Heart right ventricle (tissue), 16 donors: ENCODE results near the gene LBHD2. TPM values are rescaled to one million over a fixed set of nuclear protein-coding genes. Genes with fewer than 3 reads are reported as not detected.

Source experiments
- ATAC-seq, 8 donors: fragments of 200-7000 bp; cut with Tn5 transposase; one replicate each; pipeline ENCODE4 v1.9.1; 2020; ENCODE audit warnings: mild to moderate bottlenecking in 8 of 8, moderate library complexity in 8 of 8, moderate number of reproducible peaks in 1 of 8
- DNase-seq, 2 donors: peaks; one replicate each; pipeline ENCODE4 v3.0.0-alpha.2; 2020
- H3K27ac ChIP-seq, 10 donors: fragments of 200-600 bp; sonication (generic) in 2 of 10; one replicate each; pipeline versions ENCODE4 v1.5.0 to v1.8.0; 2020 to 2022; ENCODE audit warnings: mild to moderate bottlenecking in 3 of 10
- H3K27me3 ChIP-seq, 7 donors: fragments of 200-600 bp; one replicate each; pipeline ENCODE4 v1.8.0; 2021 to 2022; ENCODE audit warnings: mild to moderate bottlenecking in 2 of 7
- H3K36me3 ChIP-seq, 9 donors: fragments of 200-600 bp; sonication (generic) in 1 of 9; one replicate each; pipeline versions ENCODE4 v1.5.0 to v1.8.0; 2020 to 2022; ENCODE audit warnings: mild to moderate bottlenecking in 2 of 9
- H3K4me1 ChIP-seq, 9 donors: fragments of 200-600 bp; sonication (generic) in 1 of 9; one replicate each; pipeline versions ENCODE4 v1.5.0 to v1.8.0; 2020 to 2022; ENCODE audit warnings: mild to moderate bottlenecking in 4 of 9
- H3K4me3 ChIP-seq, 10 donors: fragments of 200-600 bp; sonication (generic) in 2 of 10; one replicate each; pipeline versions ENCODE4 v1.5.0 to v1.8.0; 2020 to 2022; ENCODE audit warnings: mild to moderate bottlenecking in 7 of 10, moderate library complexity in 2 of 10
- H3K9me3 ChIP-seq, 11 donors: fragments of 200-600 bp in 10 of 11; sonication (generic) in 2 of 11; one replicate each; pipeline versions ENCODE4 v1.5.0 to v1.8.0; 2013 to 2022; ENCODE audit warnings: mild to moderate bottlenecking in 2 of 11, control low read depth in 1 of 11, moderate library complexity in 1 of 11
- WGBS, 2 donors: extraction: QIAGEN DNeasy Blood & Tissue Kit; methylation state at CpG; one replicate each; pipeline ENCODE4 v1.1.7; 2013; ENCODE audit warnings: inconsistent platforms in 1 of 2; 5-methylcytosine and 5-hydroxymethylcytosine counted together
- intact Hi-C, 10 donors: fragments of 100-400 bp; cut with DNase I; formaldehyde crosslinking; loops; one replicate each; pipeline versions ENCODE4 v1.11.1 to v1.14.2; 2022
- long read RNA-seq, 3 donors: library from polyadenylated mRNA; unstranded; transcript quantifications; one replicate each; pipeline ENCODE4 v2.0.0, GENCODE V29; 2020 to 2021
- polyA plus RNA-seq, 2 donors: library from polyadenylated mRNA; stranded (reverse); fragments of 200-250 nt; gene quantifications; one replicate each; pipeline ENCODE4 v1.2.3, GENCODE V29; 2013
- total RNA-seq, 10 donors: library from RNA; stranded (reverse); fragmentation: NEBNext Ultra II Directional in 3 of 10; extraction: Animal tissue kit (Norgen Biotek cat#: 25700) in 3 of 10; gene quantifications; one replicate each; pipeline versions ENCODE4 v1.2.1 to v1.2.4, GENCODE V29; 2021 to 2023
- TF ChIP-seq, protein P1 (sequence below), 9 donors: fragments of 200-600 bp; sonication (generic) in 2 of 9; IDR thresholded peaks; one replicate each; pipeline versions ENCODE4 v1.5.0 to v1.8.0; 2021 to 2022; ENCODE audit warnings: antibody characterized with exemption in 9 of 9, mild to moderate bottlenecking in 5 of 9, moderate library complexity in 1 of 9
- donor health status: Arrhythmogenic right ventricular cardiomyopathy.
- donor health status: ischemic (EF 13 %, LVEDD 7.1; RV severe dilation, severe dysfunction).
- donor health status: healthy with polysubstance abuse.
- donor health status: DM: no; HTN: yes; CAD: no.
- donor health status: DM: no; HTN: no; CAD: no.
- donor health status: ischemic (EF 25% LVEDD 6.9; RV normal size, moderate dysfunction).
- donor health status: ischemic (EF 25% LVEDD 5.7; RV mildly dilated, moderate dysfunction).
- donor health status: healthy.
- donor health status: DM: yes; HTN: yes; CAD: no.
- donor health status: Ischemic cardiomyopathy.
- donor health status: ischemic (EF 35%, LVEDD 5.7; RV mildly dilated, moderate dysfunction).
- donor health status: nonischemic (EF 11% LVEDD 7.7; RV severe dilation, severe dysfunction).
- donor health status: DM: yes; HTN: yes; CAD: no.
- donor health status: PGD.
- donor health status: ischemic (EF 29% LVEDD 5.4; RV normal size, mild dysfunction).
- donor health status: nonischemic (EF 23%, LVEDD 6.1; RV moderate dilation, normal function).

LBHD2 gene
- total RNA-seq (not detected), polyA plus RNA-seq (under 1 TPM in 1 of 2 donors, not detected in 1; 0.19 TPM)
- long read RNA-seq, donor 1: 0 reads
- long read RNA-seq, donor 2: 0 reads
- long read RNA-seq, donor 3: 0 reads

GRCh38 chr14:103084021-103084919 is at the start of gene LBHD2:
Gene LBHD2, plus strand, starts transcription at chr14:103084210. Its CDS starts 1,803 bp downstream, at chr14:103086013.
- H3K27ac ChIP-seq: no peak within 1 kb of the TSS
- peak within 1 kb of the TSS in 6 of 10 donors; percentile 11 to 27 (median 14) for H3K4me3 ChIP-seq
- TF ChIP-seq, protein P1, sequence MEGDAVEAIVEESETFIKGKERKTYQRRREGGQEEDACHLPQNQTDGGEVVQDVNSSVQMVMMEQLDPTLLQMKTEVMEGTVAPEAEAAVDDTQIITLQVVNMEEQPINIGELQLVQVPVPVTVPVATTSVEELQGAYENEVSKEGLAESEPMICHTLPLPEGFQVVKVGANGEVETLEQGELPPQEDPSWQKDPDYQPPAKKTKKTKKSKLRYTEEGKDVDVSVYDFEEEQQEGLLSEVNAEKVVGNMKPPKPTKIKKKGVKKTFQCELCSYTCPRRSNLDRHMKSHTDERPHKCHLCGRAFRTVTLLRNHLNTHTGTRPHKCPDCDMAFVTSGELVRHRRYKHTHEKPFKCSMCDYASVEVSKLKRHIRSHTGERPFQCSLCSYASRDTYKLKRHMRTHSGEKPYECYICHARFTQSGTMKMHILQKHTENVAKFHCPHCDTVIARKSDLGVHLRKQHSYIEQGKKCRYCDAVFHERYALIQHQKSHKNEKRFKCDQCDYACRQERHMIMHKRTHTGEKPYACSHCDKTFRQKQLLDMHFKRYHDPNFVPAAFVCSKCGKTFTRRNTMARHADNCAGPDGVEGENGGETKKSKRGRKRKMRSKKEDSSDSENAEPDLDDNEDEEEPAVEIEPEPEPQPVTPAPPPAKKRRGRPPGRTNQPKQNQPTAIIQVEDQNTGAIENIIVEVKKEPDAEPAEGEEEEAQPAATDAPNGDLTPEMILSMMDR (IDR thresholded peaks at IDR 0.05): no peak
- no peak for DNase-seq
- H3K36me3 ChIP-seq: no peaks in the 10 kb centered on the region
- H3K9me3 ChIP-seq: no peaks in the 10 kb centered on the region
- intact Hi-C loops: loop anchor here in 1 of 10 donors (5.0 kb wide), 1 partner anchor 208 kb away; no protein-coding TSS in a partner anchor
- peaks cover 0 to 8% (median 0%) of the 10 kb centered on the region in 9 donors for H3K4me1 ChIP-seq
- peaks cover 0 to 51% (median 42%) of the 10 kb centered on the region in 7 donors for H3K27me3 ChIP-seq
- peak in 4 of 8 donors; percentile 24 to 56 (median 29) for ATAC-seq
- WGBS, 2 donors: 17 to 21% methylated on average over 50 to 61 of the region's 61 CpGs

DNA sequence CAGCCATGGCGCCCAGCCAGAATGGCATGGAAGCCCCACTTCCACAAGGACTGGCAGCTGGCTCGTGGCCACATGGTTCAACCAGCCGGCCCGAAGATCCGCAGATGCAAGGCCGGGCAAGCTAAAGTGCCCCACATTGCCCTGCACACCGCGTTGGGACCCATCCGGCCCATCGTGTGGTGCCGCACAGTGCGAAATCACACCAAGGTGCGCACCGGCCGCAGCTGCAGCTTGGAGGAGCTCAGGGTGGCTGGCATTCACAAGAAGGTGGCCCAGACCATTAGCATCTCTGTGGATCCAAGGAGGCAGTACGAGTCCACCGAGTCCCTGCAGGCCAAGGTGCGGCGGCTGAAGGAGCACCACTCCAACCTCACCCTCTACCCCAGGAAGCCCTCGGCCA is 42.5 kb upstream of the LBHD2 start:
- 96 to 99% methylated on average over 20 of the region's 20 CpGs for WGBS, 2 donors
- Histone ChIP-seq H3K36me3 (peaks cover 0 to 22% (median 6%) of the 10 kb centered on the region in 9 donors), H3K27me3 (no peaks in the 10 kb centered on the region), H3K4me1 (peaks cover 6 to 28% (median 18%) of the 10 kb centered on the region in 9 donors), H3K4me3 (no peak overlapping the region), H3K9me3 (peaks cover 0 to 8% (median 0%) of the 10 kb centered on the region in 11 donors), H3K27ac (no peak overlapping the region)
- ATAC-seq: peak in 1 of 8 donors; percentile 42
- DNase-seq: no peak
- TF ChIP-seq, protein P1 (IDR thresholded peaks at IDR 0.05): no peak
- intact Hi-C loops: no loop called here

GRCh38 chr14:103043257-103044015 is 40.6 kb upstream of the LBHD2 start:
- WGBS, 2 donors: 96% methylated on average over 8 of the region's 8 CpGs
- DNase-seq: no peak
- intact Hi-C loops: loop anchor here in 1 of 10 donors (1.0 kb wide), 1 partner anchor 47 kb away; no protein-coding TSS in a partner anchor

More at GRCh38 chr14:103043257-103044015, 40.6 kb upstream of the LBHD2 start:
- Histone ChIP-seq H3K27ac (no peak overlapping the region), H3K36me3 (peaks cover 0 to 35% (median 6%) of the 10 kb centered on the region in 9 donors), H3K4me3 (no peak overlapping the region), H3K9me3 (peaks cover 0 to 8% (median 0%) of the 10 kb centered on the region in 11 donors), H3K4me1 (peaks cover 6 to 38% (median 21%) of the 10 kb centered on the region in 9 donors), H3K27me3 (no peaks in the 10 kb centered on the region)
- TF ChIP-seq, protein P1 (IDR thresholded peaks at IDR 0.05): no peak
- ATAC-seq: no peak
